Hematopoietic multipotent progenitor cell treated with erythropoietin and hydrocortisone succinate and interleukin-3 and kit ligand, for 8 days (in vitro differentiated cells): Measurements from ENCODE around the gene MRPS18A.

Experiments
- DNase-seq: peaks from one replicate; pipeline ENCODE4 v3.0.0-alpha.2; 2015

MRPS18A gene

GRCh38 chr6:43630980-43631619 is 56.5 kb downstream of the MRPS18A start:
- DNase-seq, result peak; percentile 100

GRCh38 chr6:43629505-43630300 is 57.9 kb downstream of the MRPS18A start:
- DNase-seq, result peak; percentile 99

- peak; percentile 98 for DNase-seq
Observed at GRCh38 chr6:43629104-43629504, 58.5 kb downstream of the MRPS18A start, which contains the start of gene GTPBP2. TSS of gene GTPBP2 (minus strand) at chr6:43629264. CDS start at chr6:43629162, 102 bp downstream.

GRCh38 chr6:43628393-43629103 is 59.0 kb downstream of the MRPS18A start:
- peak; percentile 62 for DNase-seq

- peak; percentile 74 for DNase-seq
Observed at GRCh38 chr6:43627008-43627825, 60.4 kb downstream of the MRPS18A start.

- no peak for DNase-seq
Observed at GRCh38 chr6:43625393-43625992, 62.1 kb downstream of the MRPS18A start.

GRCh38 chr6:43624786-43625288 is 62.8 kb downstream of the MRPS18A start:
- no peak for DNase-seq

GRCh38 chr6:43623880-43624785 is 63.5 kb downstream of the MRPS18A start:
- no peak for DNase-seq

GRCh38 chr6:43622541-43622940 is 65.0 kb downstream of the MRPS18A start:
- no peak for DNase-seq

- no peak for DNase-seq
Observed at GRCh38 chr6:43621836-43622180, 65.8 kb downstream of the MRPS18A start.
